ENCODE results near the gene POU6F2. TPM values are rescaled to one million over a fixed set of nuclear protein-coding genes. Genes with fewer than 3 reads are reported as not detected.

Gene POU6F2
- total RNA-seq, 1 donor from 2014 or later = 1.1 TPM

- TF ChIP-seq CTCF (IDR thresholded peaks at IDR 0.05; ENCODE audit: unreplicated experiment) = no peak
- H3K27me3 Mint-ChIP-seq (ENCODE audit: unreplicated experiment) = no peaks in the 10 kb centered on the region
- no peaks in the 10 kb centered on the region for H3K36me3 Mint-ChIP-seq (ENCODE audit: low read depth, unreplicated experiment)
- no peaks in the 10 kb centered on the region for H3K4me1 Mint-ChIP-seq (ENCODE audit: unreplicated experiment)
- H3K4me3 Mint-ChIP-seq (ENCODE audit: unreplicated experiment) = no peak overlapping the region
- no peak for DNase-seq (ENCODE audit: low spot score)
- H3K9me3 Mint-ChIP-seq (ENCODE audit: unreplicated experiment) = no peaks in the 10 kb centered on the region
- no peak overlapping the region for H3K27ac Mint-ChIP-seq (ENCODE audit: unreplicated experiment)
Measured at GRCh38 chr7:39198556-39198955, 220.8 kb downstream of the POU6F2 start.

GRCh38 chr7:39199006-39199405 lies 221.3 kb downstream of the POU6F2 start:
- H3K27me3 Mint-ChIP-seq (ENCODE audit: unreplicated experiment) = no peaks in the 10 kb centered on the region
- H3K36me3 Mint-ChIP-seq (ENCODE audit: low read depth, unreplicated experiment) = no peaks in the 10 kb centered on the region
- no peak for TF ChIP-seq CTCF (IDR thresholded peaks at IDR 0.05; ENCODE audit: unreplicated experiment)
- H3K9me3 Mint-ChIP-seq (ENCODE audit: unreplicated experiment) = no peaks in the 10 kb centered on the region
- no peak for DNase-seq (ENCODE audit: low spot score)
- H3K4me3 Mint-ChIP-seq (ENCODE audit: unreplicated experiment) = no peak overlapping the region
- no peak overlapping the region for H3K27ac Mint-ChIP-seq (ENCODE audit: unreplicated experiment)
- no peaks in the 10 kb centered on the region for H3K4me1 Mint-ChIP-seq (ENCODE audit: unreplicated experiment)

- no peak for DNase-seq (ENCODE audit: low spot score)
- H3K4me3 Mint-ChIP-seq (ENCODE audit: unreplicated experiment) = no peak overlapping the region
- H3K27ac Mint-ChIP-seq (ENCODE audit: unreplicated experiment) = no peak overlapping the region
- no peaks in the 10 kb centered on the region for H3K4me1 Mint-ChIP-seq (ENCODE audit: unreplicated experiment)
- H3K36me3 Mint-ChIP-seq (ENCODE audit: low read depth, unreplicated experiment) = no peaks in the 10 kb centered on the region
- no peak for TF ChIP-seq CTCF (IDR thresholded peaks at IDR 0.05; ENCODE audit: unreplicated experiment)
- H3K27me3 Mint-ChIP-seq (ENCODE audit: unreplicated experiment) = no peaks in the 10 kb centered on the region
- no peaks in the 10 kb centered on the region for H3K9me3 Mint-ChIP-seq (ENCODE audit: unreplicated experiment)
Measured at GRCh38 chr7:39199951-39200350, 222.2 kb downstream of the POU6F2 start.

GRCh38 chr7:39202041-39202440 lies 224.3 kb downstream of the POU6F2 start:
- Mint-ChIP-seq H3K9me3 (ENCODE audit: unreplicated experiment) (no peaks in the 10 kb centered on the region), H3K4me1 (ENCODE audit: unreplicated experiment) (no peaks in the 10 kb centered on the region), H3K36me3 (ENCODE audit: low read depth, unreplicated experiment) (no peaks in the 10 kb centered on the region), H3K4me3 (ENCODE audit: unreplicated experiment) (no peak overlapping the region), H3K27me3 (ENCODE audit: unreplicated experiment) (no peaks in the 10 kb centered on the region), H3K27ac (ENCODE audit: unreplicated experiment) (no peak overlapping the region)
- no peak for TF ChIP-seq CTCF (IDR thresholded peaks at IDR 0.05; ENCODE audit: unreplicated experiment)
- no peak for DNase-seq (ENCODE audit: low spot score)

- H3K4me1 Mint-ChIP-seq (ENCODE audit: unreplicated experiment) = no peaks in the 10 kb centered on the region
- TF ChIP-seq CTCF (IDR thresholded peaks at IDR 0.05; ENCODE audit: unreplicated experiment) = no peak
Measured at GRCh38 chr7:39210362-39210761, 232.7 kb downstream of the POU6F2 start.

More at GRCh38 chr7:39210362-39210761, 232.7 kb downstream of the POU6F2 start:
- H3K4me3 Mint-ChIP-seq (ENCODE audit: unreplicated experiment) = no peak overlapping the region
- no peak for DNase-seq (ENCODE audit: low spot score)
- H3K27me3 Mint-ChIP-seq (ENCODE audit: unreplicated experiment) = no peaks in the 10 kb centered on the region
- H3K9me3 Mint-ChIP-seq (ENCODE audit: unreplicated experiment) = no peaks in the 10 kb centered on the region
- H3K27ac Mint-ChIP-seq (ENCODE audit: unreplicated experiment) = no peak overlapping the region
- H3K36me3 Mint-ChIP-seq (ENCODE audit: low read depth, unreplicated experiment) = no peaks in the 10 kb centered on the region
